DMS53 (cell line): ENCODE results near the gene PSG6.
"Not testable (repeated sequence)": the region's sequence is repeated elsewhere in the genome, so short reads cannot be mapped to it uniquely, and the experiment has no call there.

Experiments used
- DNase-seq: peaks from one replicate; lab custom pipeline; 2025; lab: John Stamatoyannopoulos, UW

Gene PSG6

DNA sequence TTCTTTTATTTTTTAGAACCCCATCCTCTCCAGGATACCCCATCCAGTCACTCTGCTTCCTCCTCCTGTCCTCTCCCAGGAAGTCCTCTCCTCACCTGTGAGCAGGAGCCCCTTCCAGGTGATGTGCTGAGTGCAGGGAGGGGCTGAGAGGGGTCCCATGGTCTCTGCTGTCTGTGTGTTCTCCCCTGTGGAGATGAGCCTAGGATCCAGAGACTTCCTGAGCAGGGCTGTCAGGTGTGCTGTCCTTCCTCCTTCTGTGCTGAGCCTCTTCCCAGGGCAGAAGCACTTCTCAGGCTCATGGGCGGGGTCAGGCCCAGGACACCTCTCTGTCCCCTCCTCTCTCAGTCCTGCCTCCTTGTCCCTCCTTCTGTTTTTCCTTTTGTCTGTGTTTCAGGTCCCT is at the start of gene PSG6:
PSG6 (minus strand) TSS at position 261 of the 400 bp plus-strand sequence; CDS start at position 159, 102 bp downstream.
- DNase-seq = not testable (repeated sequence)

DNA sequence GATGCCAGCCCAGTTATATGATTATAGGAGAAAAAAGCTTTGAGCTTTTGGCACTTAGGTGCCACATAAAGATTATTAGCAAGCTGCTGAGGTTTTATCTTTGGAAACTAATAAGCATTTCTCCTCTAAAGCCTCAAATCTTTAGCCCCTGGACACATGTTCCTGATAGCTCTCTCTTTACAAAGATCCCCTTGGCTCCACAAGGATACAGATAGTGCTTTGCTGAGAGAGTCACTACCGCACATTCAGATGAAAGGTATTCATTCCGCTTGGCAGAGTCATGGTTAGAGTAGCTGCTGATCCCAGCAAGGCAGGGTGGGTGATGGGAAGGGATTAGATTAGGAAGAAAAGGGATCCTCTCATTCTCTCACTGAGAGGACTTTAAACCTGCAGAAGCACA is 47.5 kb upstream of the PSG6 start:
- DNase-seq = no peak

DNA sequence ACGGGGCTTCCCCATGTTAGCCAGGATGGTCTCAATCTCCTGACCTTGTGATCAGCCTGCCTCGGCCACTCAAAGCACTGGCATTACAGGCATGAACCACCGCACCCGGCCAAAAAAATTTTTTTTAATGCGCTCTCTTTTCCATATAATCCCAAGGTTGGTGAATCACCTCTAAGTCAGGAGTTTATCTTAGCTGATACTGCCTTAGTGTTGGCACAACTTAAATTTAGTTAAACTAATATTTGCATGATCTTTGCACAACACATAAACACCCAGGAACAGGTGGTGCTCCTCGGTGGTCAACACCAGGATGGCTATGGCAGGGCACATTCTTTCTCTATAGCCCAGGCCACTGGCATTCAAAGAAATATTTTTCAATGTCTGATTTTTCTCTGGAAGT is 43.4 kb upstream of the PSG6 start:
- no peak for DNase-seq

DNA sequence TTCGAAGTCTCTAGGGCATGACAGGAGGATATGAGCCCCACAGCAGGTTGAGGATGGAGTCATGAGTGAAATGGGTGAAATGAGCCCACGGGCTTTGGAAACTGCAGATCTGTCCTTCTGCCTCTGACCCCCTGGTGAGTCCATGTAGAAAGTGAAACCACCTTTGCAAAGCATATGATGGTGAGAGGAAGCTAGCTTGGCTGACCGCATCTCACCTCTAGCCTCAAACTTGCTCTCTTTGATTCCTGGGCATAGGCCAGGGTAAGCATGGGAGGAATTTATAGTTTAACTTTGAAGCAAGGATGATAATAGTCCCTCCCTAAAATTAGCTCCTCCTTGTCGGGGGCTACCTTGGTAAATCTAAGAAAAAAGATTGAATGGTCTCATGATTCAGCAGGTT is 34.4 kb upstream of the PSG6 start:
- DNase-seq = not testable (repeated sequence)

DNA sequence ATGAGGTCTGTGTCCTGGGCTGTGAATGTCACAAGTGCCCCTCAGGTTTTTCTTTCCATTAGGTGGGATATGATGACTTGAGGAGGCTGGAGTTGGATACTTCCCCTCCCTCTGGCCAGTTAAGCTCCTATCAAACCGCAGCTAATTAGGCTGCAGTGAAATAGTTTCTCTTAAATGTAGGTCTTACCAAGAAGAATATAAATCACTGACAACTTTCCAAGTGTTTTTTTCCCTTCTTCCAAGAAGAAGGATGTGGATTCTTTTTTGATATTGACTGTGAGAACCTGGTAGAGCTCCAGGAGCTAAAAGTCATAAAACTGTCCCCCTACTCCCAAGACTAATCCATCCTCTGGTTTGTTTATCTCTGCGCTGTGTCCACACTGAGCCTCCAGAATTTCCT is 33.8 kb upstream of the PSG6 start:
- DNase-seq = not testable (repeated sequence)

DNA sequence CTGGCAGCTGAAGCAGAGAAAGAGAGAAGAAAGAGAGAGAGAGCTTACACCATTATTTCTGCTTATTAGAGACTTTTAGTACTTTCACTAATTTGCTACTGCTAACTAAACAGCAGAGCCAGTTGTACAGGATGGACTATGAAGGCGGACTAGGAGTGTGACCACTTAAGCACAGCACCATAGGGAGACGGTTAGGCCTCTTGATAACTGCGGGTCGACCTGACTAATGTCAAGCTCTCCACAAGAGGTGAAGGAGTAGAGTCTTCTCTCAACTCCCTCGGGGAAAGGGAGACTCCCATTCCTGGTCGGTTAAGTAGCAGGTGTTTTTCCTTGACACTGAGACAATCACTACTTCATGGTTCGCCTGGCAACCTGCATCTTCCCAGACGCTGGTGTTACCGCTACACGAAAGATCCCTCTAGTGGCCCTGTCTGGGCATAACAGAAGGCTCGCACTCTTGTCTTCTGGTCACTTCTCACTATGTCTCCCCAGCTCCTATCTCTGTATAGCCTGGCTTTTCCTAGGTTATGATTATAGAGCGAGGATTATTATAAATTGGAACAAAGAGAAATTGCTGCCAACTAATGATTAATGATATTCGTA is 24.6 kb upstream of the PSG6 start:
- DNase-seq = peak; percentile 35

DNA sequence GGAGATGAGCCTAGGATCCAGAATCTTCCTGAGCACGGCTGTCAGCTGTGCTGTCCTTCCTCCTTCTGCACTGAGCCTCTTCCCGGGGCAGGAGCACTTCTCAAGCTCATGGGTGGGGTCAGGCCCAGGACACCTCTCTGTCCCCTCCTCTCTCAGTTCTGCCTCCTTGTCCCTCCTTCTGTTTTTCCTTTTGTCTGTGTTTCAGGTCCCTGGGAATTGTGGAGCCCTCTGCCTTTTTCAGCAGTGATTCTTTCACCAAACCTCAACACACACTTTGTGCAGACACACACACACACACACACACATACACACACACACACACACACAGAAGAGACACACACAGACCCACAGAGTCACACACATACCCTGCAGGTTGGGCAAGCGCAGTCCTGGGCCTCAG is 19.4 kb upstream of the PSG6 start, which contains the start of gene PSG7:
PSG7 (minus strand) TSS at position 101 of the 400 bp plus-strand sequence. CDS start 131 bp downstream, outside the sequence.
- DNase-seq = not testable (repeated sequence)

DNA sequence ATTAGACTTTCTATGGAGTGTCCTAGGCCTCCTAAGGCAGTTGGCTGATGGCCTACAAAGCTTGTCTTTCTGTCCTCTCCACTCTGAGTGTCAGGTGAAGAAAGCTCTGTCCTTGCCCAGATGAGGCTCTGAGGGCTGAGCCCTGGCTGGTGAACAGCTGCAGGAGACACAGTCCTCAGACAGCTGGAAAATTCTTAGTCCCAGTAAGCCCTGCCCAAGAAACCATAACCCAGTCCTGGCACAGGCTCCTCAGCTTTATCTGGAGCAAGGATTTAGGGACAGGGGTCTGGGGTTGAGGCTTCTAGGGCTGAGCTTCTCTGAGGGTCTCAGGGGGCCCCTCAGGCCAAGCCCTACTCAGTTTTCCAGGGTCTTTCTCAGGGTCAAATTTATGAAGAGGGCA is 17.0 kb upstream of the PSG6 start:
- DNase-seq = not testable (repeated sequence)

DNA sequence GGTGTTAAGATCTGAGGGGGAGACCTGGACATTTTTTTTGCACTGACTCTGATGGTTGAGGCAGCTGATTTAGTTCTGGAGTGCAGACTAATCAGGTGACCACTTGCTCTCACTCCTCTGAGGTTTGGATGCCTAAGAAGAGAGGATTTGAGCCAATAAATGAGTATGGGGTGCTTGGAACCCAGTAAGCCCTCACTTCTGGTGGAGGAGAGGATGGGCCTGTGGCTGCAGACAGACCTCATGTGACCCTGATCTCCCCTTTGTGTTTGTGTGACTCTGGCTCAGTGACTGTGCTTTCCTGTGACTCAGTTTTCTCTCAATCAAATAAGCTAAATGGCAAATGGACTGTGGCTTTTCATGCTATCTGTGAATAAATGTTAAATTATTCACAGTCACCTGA is 16.5 kb upstream of the PSG6 start:
- DNase-seq = not testable (repeated sequence)

DNA sequence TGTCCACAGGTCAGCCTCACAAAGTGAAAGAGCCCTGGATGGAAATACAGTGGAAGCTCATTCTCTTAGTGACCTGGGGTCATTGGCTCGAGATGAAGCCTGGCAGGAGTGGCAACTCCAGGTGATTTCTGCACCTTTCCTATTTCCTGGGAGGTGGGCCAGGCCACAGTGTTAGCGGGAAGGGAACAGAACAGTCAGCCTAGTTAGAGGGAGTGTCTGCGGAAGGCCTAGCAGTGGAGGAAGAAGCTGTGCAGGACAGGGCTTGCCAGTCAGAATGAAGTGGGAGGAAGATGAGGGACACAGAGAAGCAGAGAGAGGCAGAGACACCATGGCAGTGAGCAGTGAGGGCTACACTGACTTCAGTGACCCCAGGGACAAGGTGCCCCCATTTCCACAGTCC is 15.7 kb upstream of the PSG6 start:
- DNase-seq = not testable (repeated sequence)

DNA sequence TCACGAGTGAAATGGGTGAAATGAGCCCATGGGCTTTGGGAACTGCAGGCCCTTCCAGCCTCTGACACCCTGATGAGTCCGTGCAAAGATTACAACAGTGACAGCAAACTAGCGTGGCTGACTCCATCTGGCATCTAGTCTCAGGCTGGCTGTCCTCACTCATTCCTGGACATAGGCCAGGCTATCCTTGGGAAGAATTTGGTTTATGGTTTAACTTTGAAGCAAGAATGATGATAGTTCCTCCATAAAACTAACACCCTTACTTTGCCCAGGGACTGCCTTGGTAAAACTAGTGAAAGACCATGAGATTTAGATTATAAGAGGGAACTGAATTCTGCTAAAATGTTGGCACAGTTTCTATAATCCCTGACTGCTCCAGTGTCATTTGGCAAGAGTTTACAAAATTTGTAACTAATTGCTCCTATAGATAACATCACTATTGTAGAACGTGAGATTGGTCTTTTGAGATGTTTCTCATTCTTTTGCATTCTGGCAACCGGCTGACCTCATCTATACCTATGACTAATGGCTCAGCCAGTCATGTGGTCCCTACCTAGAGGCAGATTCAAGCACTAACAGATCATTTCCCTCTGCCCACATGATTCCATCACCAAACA is 14.9 kb upstream of the PSG6 start:
- not testable (repeated sequence) for DNase-seq

DNA sequence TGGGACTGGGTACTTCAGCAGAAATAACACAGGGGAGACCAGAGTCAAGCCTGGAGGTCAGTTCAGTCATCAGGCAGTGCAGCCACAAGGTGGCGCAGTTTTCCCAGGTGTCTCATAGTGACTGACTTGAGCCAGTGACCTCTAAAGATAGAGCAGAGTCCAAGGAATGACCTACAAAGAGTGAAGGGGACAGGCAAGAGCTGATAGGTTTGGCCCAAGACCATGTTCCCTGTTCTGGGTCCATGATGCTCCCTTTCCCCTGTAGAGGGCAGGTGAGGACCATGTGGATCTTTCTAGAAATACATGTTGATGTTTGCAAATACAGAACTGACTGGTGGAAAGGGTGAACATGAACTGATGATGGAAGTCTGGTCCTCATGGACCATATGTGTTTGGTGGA is 12.5 kb upstream of the PSG6 start:
- peak; percentile 32 for DNase-seq

DNA sequence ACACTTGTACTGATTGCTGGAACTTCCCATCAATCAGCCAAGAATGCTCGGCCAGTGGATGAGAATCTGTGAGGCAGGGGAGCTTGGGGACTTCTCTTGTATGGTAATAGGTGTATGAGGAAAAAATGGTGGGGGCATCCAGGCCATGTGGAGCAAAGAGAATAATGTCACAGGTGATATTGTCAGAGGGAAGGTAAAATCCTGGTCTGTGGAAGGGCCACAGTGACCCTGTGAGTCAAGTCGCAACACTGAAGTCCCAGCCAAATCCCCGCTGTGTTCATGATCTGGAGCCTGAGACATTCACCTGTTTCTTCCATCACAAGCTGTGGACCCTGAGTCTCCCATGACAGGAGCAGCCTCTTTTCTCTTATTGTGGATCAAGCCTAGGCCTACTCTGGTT is 11.2 kb upstream of the PSG6 start:
- DNase-seq = no peak

DNA sequence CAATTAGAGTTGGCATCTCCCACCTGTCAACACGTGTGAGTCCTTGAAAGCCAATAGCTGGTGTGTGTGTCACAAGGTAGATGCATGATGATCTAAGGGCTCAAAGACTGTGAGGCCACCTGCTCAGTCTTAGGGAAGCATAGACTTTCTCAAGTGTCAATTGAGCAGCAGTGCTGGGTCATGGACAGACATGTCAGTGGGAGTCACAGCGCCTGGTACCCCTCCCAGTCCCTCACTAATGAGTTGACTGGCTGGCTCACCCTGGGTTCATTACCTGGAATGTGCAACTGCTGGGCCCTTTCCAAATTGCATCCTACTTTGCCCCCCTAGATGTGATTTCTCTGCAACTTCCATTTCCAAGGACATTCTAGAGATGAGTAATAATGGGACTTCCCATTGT is 9.1 kb upstream of the PSG6 start:
- no peak for DNase-seq

DNA sequence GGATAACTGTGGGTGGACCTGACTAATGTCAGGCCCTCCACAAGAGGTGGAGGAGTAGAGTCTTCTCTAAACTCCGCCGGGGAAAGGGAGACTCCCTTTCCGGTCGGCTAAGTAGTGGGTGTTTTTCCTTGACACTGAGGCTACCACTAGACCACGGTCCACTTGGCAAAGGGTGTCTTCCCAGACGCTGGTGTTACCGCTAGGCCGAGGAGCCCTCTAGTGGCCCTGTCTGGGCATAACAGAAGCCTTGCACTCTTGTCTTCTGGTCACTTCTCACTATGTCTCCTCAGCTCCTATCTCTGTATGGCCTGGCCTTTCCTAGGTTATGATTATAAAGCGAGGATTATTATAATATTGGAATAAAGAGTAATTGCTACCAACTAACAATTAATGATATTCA is 5.4 kb upstream of the PSG6 start:
- peak; percentile 58 for DNase-seq

DNA sequence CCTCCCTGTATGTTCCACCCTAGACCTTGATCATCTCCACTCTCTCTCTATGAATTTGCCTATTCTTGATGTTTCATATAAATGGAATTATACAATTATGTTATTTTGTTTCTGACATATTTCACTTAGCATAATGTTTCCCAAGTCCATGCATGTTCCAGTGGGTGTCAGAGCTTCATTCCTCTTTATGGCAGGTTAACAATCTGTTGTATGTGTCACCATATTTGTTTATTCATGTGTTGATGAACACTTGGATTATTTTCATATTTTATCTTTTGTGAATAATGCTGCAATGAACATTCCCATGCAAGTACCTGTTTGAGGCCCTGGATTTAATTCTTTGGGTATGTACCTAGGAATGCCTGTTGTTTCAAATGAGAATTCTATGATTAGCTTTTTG is 3.3 kb upstream of the PSG6 start:
- DNase-seq = not testable (repeated sequence)

DNA sequence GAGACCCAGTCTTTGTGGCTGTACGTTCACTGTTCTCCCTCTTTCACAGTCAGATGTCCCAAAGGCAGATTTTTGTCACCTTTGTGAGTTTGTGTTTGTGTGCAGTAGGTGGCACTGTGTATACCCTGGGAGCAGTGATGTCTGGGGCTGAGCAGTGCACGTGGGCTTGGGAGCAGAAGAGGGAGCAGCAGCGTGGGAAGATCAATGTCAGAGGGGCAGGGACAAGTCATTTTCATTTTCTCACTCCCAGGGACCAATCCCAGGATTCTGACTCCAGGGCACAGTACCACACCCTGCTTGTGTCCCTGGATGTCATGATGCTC is 2.0 kb upstream of the PSG6 start:
- no peak for DNase-seq

DNA sequence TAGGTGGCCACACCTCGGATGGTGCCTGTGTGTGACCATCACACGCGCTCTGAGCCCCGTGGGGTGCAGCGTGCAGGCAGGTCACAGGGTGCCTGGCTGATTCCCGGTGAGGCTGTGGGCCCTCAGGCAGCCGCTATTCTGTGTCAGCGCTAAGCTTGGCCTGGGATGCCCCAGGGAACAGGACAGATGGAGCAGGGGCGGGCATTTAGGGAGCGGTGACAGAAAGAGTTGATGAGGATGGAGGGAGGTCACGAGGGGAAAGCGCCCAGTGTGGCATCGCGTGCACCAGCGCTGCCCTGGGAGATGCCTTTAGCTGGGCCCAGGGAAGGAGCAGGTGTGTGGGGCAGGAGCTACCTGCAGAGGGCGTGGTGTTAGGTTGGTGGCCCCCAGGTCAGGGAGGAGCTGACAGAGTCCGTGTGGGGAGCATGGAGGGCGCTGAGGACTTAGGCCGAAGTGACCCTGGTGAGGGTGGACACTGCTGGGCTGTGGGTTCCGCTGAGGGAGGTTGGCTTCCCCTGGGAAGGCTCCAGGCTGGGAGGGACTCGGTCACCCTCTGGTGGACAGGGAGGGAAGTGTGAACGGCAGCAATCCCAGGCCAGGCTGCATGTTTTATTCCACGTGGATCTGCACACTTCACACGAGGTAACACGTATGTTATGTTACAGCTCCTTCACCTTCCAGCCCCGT is 1.5 kb upstream of the PSG6 start:
- peak; percentile 6 for DNase-seq

DNA sequence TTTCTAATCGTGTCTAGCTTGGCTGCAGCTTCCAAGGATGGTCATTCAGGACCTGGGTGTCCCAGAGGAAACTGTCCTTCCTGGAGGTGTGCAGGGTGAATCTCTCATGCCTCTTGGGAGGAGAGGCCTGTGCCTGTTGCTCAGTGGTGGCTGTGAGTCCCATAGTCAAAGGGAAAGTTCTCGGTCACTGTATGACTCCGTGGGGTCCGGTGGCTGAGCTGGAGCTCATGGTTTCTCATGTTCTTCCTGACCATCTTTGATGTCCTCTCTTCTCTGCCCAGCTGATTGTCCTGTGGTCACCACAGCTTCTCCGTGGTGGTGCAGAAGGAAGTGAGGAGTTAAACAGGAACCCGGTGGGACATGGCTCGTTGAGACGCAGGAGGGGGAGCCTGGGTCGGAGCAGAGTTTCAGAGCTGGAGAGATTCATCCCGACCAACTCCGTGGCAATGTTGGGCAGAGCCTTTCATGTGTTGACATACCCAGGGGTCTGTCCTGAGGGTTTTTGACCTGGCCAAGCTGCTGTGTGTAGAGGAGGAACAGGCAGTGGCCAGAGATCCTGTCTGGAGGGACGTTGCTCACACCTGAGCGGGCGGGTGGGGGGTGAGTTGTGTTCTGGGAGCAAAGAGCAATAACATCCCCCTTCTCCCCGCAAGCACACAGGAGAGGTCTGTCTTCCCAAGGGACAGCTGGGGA is 829 bp upstream of the PSG6 start:
- not testable (repeated sequence) for DNase-seq

DNA sequence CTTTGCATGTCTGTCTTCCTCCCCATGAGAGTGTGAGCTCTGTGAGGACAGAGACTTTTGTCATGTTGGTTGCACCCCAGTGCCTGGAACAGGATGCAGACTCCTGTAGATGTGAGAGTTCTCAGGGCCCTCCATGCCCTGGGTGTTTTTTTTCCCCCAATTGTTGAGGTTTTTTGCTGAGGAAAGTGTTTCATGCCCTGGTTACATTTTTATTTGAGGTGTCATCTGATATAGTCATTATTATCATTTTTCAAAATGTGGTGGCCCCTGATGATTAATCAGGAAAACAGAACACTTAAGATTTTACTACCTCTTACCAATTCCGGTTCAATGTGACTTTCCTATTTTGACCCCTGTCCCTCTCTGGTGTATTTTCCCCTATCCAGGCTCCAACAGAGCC is 763 bp downstream of the PSG6 start:
- not testable (repeated sequence) for DNase-seq

DNA sequence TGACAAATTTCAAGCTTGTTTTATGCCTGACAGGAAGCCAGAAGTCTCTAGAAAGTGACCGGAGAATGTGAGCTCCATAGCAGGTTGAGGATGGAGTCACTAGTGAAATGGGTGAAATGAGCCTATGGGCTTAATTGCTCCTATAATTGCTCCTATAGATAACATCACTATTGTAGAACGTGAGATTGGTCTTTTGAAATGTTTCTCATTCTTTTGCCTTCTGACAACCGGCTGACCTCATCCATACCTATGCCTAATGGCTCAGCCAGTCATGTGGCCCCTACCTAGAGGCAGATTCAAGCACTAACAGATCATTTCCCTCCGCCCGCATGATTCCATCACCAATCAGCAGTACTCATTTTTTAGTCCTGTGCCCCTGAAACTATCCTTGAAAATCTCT is 4.2 kb downstream of the PSG6 start:
- not testable (repeated sequence) for DNase-seq

DNA sequence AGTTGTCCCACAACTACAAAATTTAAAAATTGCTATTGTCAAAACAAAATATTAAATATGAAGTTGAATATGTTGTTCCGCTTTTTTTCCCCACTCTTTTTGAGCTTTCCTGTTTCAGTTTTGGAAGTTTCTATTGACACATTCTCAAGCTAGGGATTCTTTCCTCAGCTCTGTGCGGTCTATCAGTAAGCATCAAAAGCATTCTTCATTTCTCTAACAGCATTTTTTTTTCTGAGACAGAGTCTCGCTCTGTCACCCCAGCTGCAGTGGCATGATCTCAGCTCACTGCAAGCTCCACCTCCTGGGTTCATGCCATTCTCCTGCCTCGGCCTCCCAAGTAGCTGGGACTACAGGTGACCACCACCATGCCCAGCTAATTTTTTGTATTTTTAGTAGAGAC is 4.8 kb downstream of the PSG6 start:
- not testable (repeated sequence) for DNase-seq

DNA sequence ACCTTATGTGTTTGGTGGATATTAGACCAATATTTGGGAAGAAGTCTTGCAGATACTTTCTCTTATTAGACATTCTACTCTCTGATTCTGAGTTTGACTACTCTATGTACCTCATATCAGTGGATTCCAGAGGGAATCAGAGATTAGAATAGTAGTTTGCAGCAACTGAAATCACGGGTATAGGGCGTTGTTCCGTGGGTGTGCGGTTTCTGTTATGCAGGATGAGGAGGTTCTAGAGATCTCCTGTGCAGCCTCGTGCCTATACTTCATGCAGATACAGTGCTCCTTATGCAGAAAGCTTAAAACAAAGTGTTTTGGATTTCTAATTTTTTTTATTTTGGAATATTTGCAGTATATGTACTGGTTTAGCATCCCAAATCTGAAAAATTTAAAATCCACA is 6.0 kb downstream of the PSG6 start:
- DNase-seq = not testable (repeated sequence)
